ENCODE data around the gene STH.
A peak's percentile ranks its signal among the peaks of the same experiment; 100 is the strongest.

The STH gene

GRCh38 chr17:46028374-46028773, 29.3 kb downstream of the STH start:
- no peak for ATAC-seq

- peak in 1 of 2 donors; percentile 29 for ATAC-seq
Observed at GRCh38 chr17:46028981-46029565, 30.0 kb downstream of the STH start.

- no peak for ATAC-seq
Observed at GRCh38 chr17:46029627-46030026, 30.6 kb downstream of the STH start.

GRCh38 chr17:46030752-46031151, 31.7 kb downstream of the STH start:
- no peak for ATAC-seq

GRCh38 chr17:46031440-46031839, 32.4 kb downstream of the STH start:
- ATAC-seq: no peak

- no peak for ATAC-seq
Observed at GRCh38 chr17:46031920-46032319, 32.9 kb downstream of the STH start.

GRCh38 chr17:46032909-46033308, 33.9 kb downstream of the STH start:
- no peak for ATAC-seq

GRCh38 chr17:46033392-46033791, 34.3 kb downstream of the STH start:
- ATAC-seq: no peak

GRCh38 chr17:46035112-46035818, 36.2 kb downstream of the STH start:
- peak in 1 of 2 donors; percentile 36 for ATAC-seq

- no peak for ATAC-seq
Observed at GRCh38 chr17:46036491-46036890, 37.4 kb downstream of the STH start.

GRCh38 chr17:46037722-46038255, 38.7 kb downstream of the STH start:
- no peak for ATAC-seq

- no peak for ATAC-seq
Observed at GRCh38 chr17:46038414-46038813, 39.4 kb downstream of the STH start.

- no peak for ATAC-seq
Observed at GRCh38 chr17:46038937-46039336, 39.9 kb downstream of the STH start.

GRCh38 chr17:46039592-46040186, 40.6 kb downstream of the STH start:
- no peak for ATAC-seq

- no peak for ATAC-seq
Observed at GRCh38 chr17:46042246-46042645, 43.2 kb downstream of the STH start.

- ATAC-seq: no peak
Observed at GRCh38 chr17:46042925-46043324, 43.9 kb downstream of the STH start.

- no peak for ATAC-seq
Observed at GRCh38 chr17:46043606-46044005, 44.6 kb downstream of the STH start.

- ATAC-seq: peak in 1 of 2 donors; percentile 53
Observed at GRCh38 chr17:46044286-46044928, 45.4 kb downstream of the STH start.

- ATAC-seq: no peak
Observed at GRCh38 chr17:46044989-46045388, 45.9 kb downstream of the STH start.

GRCh38 chr17:46045639-46046038, 46.6 kb downstream of the STH start:
- peak; percentile 25 to 43 for ATAC-seq

GRCh38 chr17:46046957-46047356, 47.9 kb downstream of the STH start:
- no peak for ATAC-seq

GRCh38 chr17:46047398-46047797, 48.3 kb downstream of the STH start:
- no peak for ATAC-seq

- no peak for ATAC-seq
Observed at GRCh38 chr17:46047856-46048255, 48.8 kb downstream of the STH start.
